Neural crest cell (in vitro differentiated cells): Measurements from ENCODE around the gene IFITM1. TPM values are rescaled to one million over a fixed set of nuclear protein-coding genes. Genes with fewer than 3 reads are reported as not detected.
A peak's percentile ranks its signal among the peaks of the same experiment; 100 is the strongest.

Experiments
- DNase-seq: peaks from one replicate; pipeline ENCODE4 v3.0.0; 2021; ENCODE audit warnings: low read depth, mixed read lengths, low spot score
- H3K27ac Mint-ChIP-seq: one replicate; pipeline ENCODE4 v1.8.0; 2021; ENCODE audit warnings: mild to moderate bottlenecking, mixed read lengths; ENCODE audit not compliant: unreplicated experiment
- H3K27me3 Mint-ChIP-seq: 2 replicates; pipeline ENCODE4 v1.8.0; 2021; ENCODE audit warnings: low read depth, mild to moderate bottlenecking, mixed read lengths
- H3K36me3 Mint-ChIP-seq: 2 replicates; pipeline ENCODE4 v1.8.0; 2021; ENCODE audit warnings: low read depth, mild to moderate bottlenecking, mixed read lengths
- H3K4me1 Mint-ChIP-seq: 2 replicates; pipeline ENCODE4 v1.8.0; 2021; ENCODE audit warnings: mixed read lengths
- H3K4me3 Mint-ChIP-seq: one replicate; pipeline ENCODE4 v1.8.0; 2021; ENCODE audit warnings: mild to moderate bottlenecking, mixed read lengths
- H3K9me3 Mint-ChIP-seq: 2 replicates; pipeline ENCODE4 v1.8.0; 2021; ENCODE audit warnings: mixed read lengths
- total RNA-seq: library from RNA; stranded (reverse); gene quantifications from 2 replicates; pipeline ENCODE4 v1.2.1, GENCODE V29; 2021
- TF ChIP-seq, protein P1 (sequence below): fragments of 200-600 bp; sonication (generic); conservative IDR thresholded peaks from 2 replicates; pipeline ENCODE4 v1.5.0; 2021; ENCODE audit warnings: antibody characterized with exemption, mild to moderate bottlenecking

The IFITM1 gene
- total RNA-seq, 1 donor from 2014 or later: 2.0 TPM

DNA sequence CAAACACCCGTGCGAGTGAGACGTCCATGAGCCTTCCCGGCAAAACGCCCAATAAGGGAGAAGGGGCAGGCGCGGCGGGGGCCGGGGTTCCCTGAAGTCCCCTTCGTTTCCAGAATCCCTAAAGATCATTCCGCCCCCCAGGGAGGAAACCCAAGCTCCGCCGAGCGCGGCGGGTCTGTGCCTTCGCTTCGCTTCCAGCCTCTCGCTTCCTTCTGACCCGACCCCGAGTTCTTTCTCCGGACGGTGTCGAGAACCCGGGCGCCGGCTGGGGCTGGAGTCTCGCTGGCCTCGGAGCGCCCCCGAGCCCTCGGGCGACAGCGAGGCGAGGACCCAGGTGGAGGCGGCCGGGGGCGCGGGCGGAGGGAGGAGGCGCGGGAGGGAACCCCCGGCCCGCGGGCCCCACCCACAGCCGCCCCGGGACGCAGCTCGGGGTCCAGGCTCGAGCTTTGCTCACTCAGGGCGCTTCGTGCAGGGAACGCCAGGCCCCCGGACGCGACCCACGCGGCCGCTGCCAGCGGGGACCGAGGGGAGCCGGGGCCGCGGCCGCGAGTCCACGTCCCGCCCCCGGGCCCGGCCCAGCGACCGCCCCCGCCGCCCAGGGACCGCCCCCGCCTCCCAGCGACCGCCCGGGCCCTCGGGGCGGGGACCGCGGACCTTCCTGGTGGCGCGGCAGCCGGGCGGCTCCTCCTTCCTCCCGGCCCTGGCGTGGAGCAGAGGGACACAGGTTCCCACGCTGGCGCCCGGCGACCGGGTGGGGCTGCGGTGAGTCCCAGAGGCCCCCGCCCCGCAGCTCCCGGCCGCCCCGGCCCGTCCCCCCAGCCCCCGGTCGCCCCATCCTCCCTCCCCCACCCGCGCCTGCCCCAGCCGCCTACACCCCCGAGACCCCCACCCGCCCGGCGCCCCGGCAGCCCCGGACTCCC lies 25.1 kb upstream of the IFITM1 start, which contains the start of gene PGGHG:
TSS of gene PGGHG (plus strand) at position 649 of the 920 bp plus-strand sequence. CDS start 691 bp downstream, outside the sequence.
- Mint-ChIP-seq H3K27ac (no peak within 1 kb of the TSS), H3K4me3 (peak within 1 kb of the TSS; percentile 77), H3K4me1 (peaks cover 5% of the 10 kb centered on the region), H3K9me3 (no peaks in the 10 kb centered on the region), H3K36me3 (no peaks in the 10 kb centered on the region), H3K27me3 (peaks cover 13% of the 10 kb centered on the region)
- peak; percentile 40 for DNase-seq
- TF ChIP-seq, protein P1, sequence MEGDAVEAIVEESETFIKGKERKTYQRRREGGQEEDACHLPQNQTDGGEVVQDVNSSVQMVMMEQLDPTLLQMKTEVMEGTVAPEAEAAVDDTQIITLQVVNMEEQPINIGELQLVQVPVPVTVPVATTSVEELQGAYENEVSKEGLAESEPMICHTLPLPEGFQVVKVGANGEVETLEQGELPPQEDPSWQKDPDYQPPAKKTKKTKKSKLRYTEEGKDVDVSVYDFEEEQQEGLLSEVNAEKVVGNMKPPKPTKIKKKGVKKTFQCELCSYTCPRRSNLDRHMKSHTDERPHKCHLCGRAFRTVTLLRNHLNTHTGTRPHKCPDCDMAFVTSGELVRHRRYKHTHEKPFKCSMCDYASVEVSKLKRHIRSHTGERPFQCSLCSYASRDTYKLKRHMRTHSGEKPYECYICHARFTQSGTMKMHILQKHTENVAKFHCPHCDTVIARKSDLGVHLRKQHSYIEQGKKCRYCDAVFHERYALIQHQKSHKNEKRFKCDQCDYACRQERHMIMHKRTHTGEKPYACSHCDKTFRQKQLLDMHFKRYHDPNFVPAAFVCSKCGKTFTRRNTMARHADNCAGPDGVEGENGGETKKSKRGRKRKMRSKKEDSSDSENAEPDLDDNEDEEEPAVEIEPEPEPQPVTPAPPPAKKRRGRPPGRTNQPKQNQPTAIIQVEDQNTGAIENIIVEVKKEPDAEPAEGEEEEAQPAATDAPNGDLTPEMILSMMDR: no peak

DNA sequence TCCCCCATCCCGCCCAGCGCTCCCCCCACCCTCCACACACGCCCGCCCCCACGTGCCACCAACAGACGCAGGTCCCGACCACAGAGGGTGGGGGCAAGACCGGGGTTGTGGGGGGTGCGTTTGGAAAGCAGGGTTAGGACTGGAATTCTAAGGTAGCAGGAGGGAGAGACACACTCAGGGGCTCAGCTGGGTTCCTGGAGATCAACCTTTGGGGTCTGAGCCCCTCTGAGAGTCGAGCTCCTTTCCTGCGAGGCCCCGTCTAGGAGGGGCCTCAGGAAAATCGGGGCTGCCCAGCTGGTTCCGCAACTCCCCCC lies 24.5 kb upstream of the IFITM1 start:
- peaks cover 3% of the 10 kb centered on the region for H3K4me1 Mint-ChIP-seq

DNA sequence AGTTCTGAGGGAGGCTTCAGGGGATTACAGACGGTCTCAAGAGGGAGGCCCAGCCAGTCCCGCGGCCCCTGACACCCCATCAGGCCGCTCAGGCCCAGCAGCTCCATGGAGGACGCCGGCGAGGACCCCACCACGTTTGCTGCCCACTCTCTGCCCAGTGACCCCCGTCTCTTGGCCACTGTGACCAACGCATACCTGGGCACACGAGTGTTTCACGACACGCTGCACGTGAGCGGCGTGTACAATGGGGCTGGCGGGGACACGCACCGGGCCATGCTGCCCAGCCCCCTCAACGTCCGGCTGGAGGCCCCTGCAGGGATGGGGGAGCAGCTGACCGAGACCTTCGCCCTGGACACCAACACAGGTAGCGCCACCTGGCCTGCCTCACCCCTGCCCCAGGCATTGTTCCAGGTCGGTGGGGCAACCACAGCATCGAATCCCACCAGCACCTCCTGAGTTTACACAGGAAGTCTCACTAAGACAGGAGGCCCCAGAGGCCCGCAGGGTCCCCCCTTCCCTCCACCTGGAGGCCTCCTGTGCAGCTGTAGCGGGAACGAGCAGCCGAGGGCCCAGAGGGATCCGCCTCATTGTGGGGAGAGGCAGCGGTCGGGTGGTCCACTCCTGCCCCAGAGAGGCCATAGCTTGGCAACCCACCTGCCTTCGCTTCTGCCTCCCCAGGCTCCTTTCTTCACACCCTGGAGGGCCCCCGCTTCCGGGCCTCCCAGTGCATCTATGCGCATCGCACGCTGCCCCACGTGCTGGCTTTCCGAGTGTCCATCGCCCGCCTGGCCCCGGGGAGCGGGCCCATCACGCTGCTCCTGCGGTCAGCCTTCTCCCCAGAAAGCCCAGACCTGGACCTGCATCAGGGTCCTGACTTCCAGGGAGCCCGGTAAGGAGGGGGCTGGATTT lies 23.9 kb upstream of the IFITM1 start:
- no peaks in the 10 kb centered on the region for H3K36me3 Mint-ChIP-seq
- H3K27me3 Mint-ChIP-seq: peaks cover 13% of the 10 kb centered on the region
- TF ChIP-seq, protein P1: no peak
- no peak overlapping the region for H3K27ac Mint-ChIP-seq
- H3K4me1 Mint-ChIP-seq: peaks cover 3% of the 10 kb centered on the region
- peak overlapping the region; percentile 77 for H3K4me3 Mint-ChIP-seq
- no peak for DNase-seq
- no peaks in the 10 kb centered on the region for H3K9me3 Mint-ChIP-seq

More for the DNA sequence above, 24.5 kb upstream of the IFITM1 start:
- Mint-ChIP-seq H3K27me3 (peaks cover 13% of the 10 kb centered on the region), H3K36me3 (no peaks in the 10 kb centered on the region), H3K4me3 (peak overlapping the region; percentile 77), H3K27ac (no peak overlapping the region), H3K9me3 (no peaks in the 10 kb centered on the region)
- TF ChIP-seq, protein P1: no peak
- no peak for DNase-seq

DNA sequence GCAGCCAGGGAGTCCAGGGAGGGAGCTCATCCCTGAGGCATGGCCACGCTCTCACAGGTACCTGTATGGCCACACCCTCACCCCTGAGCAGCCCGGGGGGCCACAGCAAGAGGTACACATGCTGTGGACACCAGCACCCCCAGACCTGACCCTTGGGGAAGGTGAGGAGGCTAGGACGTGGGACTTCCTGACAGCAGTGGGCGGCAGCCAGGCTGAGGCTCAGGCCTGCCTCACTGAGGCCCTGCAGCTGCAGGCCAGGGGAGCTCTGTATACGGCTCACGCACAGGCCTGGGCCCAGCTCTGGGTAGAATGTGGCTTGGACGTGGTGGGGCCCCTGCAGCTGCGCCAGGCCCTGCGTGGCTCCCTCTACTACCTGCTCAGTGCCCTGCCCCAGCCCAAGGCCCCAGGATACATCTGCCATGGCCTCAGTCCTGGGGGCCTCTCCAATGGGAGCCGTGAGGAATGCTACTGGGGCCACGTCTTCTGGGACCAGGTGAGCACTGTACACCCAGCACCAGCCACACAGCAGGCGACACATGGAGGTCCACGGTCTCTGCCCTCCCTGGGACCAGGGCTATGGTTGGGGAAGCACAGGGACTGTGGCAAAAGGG lies 23.1 kb upstream of the IFITM1 start:
- H3K9me3 Mint-ChIP-seq: no peaks in the 10 kb centered on the region
- H3K27me3 Mint-ChIP-seq: peaks cover 13% of the 10 kb centered on the region
- H3K36me3 Mint-ChIP-seq: no peaks in the 10 kb centered on the region
- TF ChIP-seq, protein P1: no peak
- H3K4me1 Mint-ChIP-seq: peaks cover 3% of the 10 kb centered on the region
- DNase-seq: no peak
- no peak overlapping the region for H3K27ac Mint-ChIP-seq
- H3K4me3 Mint-ChIP-seq: peak overlapping the region; percentile 59
